Vein endothelial cell (primary cell): ENCODE measurements around the gene SPC24. TPM values are rescaled to one million over a fixed set of nuclear protein-coding genes. Genes with fewer than 3 reads are reported as not detected.

Source experiments
- total RNA-seq: library from RNA; depleted of rRNA; stranded (reverse); fragments of >200 nt; gene quantifications from 2 replicates; pipeline ENCODE4 v1.2.3, GENCODE V29; 2012

SPC24 gene
- total RNA-seq, result 24.5 and 47.7 TPM in 2 replicates

GRCh38 chr19:11155373-11156120 lies at the start of gene SPC24:
Gene SPC24 (minus strand): TSS chr19:11155782. CDS start chr19:11155776, 6 bp downstream.

GRCh38 chr19:11197291-11198174 lies 42.0 kb upstream of the SPC24 start, which contains the start of gene KANK2:
Gene KANK2 (minus strand): TSS chr19:11197545. CDS start chr19:11194511, 3,034 bp downstream.

Other genes with a start within 250 kb of the SPC24 start
- gene YIPF2, start 227.1 kb downstream of the SPC24 start, total RNA-seq, result 72.7 and 98.6 TPM in 2 replicates
- gene TIMM29, start 227.0 kb downstream of the SPC24 start, total RNA-seq, result 31.0 and 36.3 TPM in 2 replicates
- gene SMARCA4, start 194.8 kb downstream of the SPC24 start, total RNA-seq, result 117 and 135 TPM in 2 replicates
- gene LDLR, start 66.3 kb downstream of the SPC24 start, total RNA-seq, result 37.9 and 114 TPM in 2 replicates
- gene KANK2, start 41.8 kb upstream of the SPC24 start, total RNA-seq, result 72.2 and 91.8 TPM in 2 replicates
- gene ANGPTL8, start 83.8 kb upstream of the SPC24 start, total RNA-seq, result not detected in 2 replicates
- gene DOCK6, start 106.7 kb upstream of the SPC24 start, total RNA-seq, result 141 and 170 TPM in 2 replicates
- gene TSPAN16, start 140.4 kb upstream of the SPC24 start, total RNA-seq, result not detected in 2 replicates
- gene RAB3D, start 183.9 kb upstream of the SPC24 start, total RNA-seq, result 52.0 and 59.1 TPM in 2 replicates
- gene TMEM205, start 190.5 kb upstream of the SPC24 start, total RNA-seq, result 101 and 136 TPM in 2 replicates
- gene CCDC159, start 190.7 kb upstream of the SPC24 start, total RNA-seq, result 12.4 and 12.6 TPM in 2 replicates
- gene PLPPR2, start 199.7 kb upstream of the SPC24 start, total RNA-seq, result 20.1 and 20.3 TPM in 2 replicates
- 1.7 and 2.3 TPM in 2 replicates for gene SWSAP1, start 218.9 kb upstream of the SPC24 start, total RNA-seq
- 10.0 and 10.1 TPM in 2 replicates for gene EPOR, start 228.5 kb upstream of the SPC24 start, total RNA-seq